Loucy (cell line): ENCODE results near the gene ALDH4A1.

Experiments
- EZH2phosphoT487 ChIP-seq: fragments of 200-600 bp; IDR thresholded peaks from 2 replicates; pipeline ENCODE4 v1.6.1; 2018; ENCODE audit warnings: antibody characterized with exemption, mild to moderate bottlenecking, moderate library complexity, borderline replicate concordance
- TF ChIP-seq, protein P1 (sequence below): fragments of 200-600 bp; sonication (generic); conservative IDR thresholded peaks from 2 replicates; pipeline ENCODE4 v1.5.1; 2014; ENCODE audit warnings: mild to moderate bottlenecking, antibody characterized with exemption, low read length

DNA sequence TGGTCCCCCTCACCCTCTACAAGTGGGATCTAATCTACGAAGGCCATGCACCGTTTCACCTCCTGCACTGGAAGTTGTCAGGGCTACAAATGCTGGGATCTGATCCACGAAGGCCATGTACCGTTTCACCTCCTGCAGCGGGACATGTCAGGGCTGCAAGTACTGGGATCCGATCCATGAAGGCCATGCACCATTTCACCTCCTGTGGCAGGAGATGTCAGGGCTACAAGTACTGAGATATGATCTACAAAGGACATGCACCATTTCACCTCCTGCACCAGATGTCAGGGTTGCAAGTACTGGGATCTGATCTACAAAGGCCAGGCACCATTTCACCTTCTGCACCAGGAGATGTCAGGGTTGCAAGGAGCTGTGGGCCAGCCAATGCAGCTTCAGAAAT, 7.0 kb downstream of the ALDH4A1 start:
- TF ChIP-seq, protein P1, sequence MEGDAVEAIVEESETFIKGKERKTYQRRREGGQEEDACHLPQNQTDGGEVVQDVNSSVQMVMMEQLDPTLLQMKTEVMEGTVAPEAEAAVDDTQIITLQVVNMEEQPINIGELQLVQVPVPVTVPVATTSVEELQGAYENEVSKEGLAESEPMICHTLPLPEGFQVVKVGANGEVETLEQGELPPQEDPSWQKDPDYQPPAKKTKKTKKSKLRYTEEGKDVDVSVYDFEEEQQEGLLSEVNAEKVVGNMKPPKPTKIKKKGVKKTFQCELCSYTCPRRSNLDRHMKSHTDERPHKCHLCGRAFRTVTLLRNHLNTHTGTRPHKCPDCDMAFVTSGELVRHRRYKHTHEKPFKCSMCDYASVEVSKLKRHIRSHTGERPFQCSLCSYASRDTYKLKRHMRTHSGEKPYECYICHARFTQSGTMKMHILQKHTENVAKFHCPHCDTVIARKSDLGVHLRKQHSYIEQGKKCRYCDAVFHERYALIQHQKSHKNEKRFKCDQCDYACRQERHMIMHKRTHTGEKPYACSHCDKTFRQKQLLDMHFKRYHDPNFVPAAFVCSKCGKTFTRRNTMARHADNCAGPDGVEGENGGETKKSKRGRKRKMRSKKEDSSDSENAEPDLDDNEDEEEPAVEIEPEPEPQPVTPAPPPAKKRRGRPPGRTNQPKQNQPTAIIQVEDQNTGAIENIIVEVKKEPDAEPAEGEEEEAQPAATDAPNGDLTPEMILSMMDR, result no peak
- no peak for TF ChIP-seq EZH2phosphoT487
